Panc1 (cell line): Measurements from ENCODE around the gene GLIS2. TPM values are rescaled to one million over a fixed set of nuclear protein-coding genes. Genes with fewer than 3 reads are reported as not detected.
"Not testable (repeated sequence)": the region's sequence is repeated elsewhere in the genome, so short reads cannot be mapped to it uniquely, and the experiment has no call there.

ENCODE experiments used
- ATAC-seq: fragments of 200-7000 bp; cut with Tn5 transposase; 2 replicates; pipeline ENCODE4 v1.9.1; 2020; ENCODE audit warnings: mild to moderate bottlenecking, moderate library complexity
- BruUV-seq: library from RNA; stranded (reverse); fragments of 400-500 nt; replicated peaks from 2 replicates; lab custom pipeline; 2021; lab: Mats Ljungman, UMichigan
- CTCF ChIA-PET: fragments of 300-600 bp; sonication (Branson Sonifier 250); formaldehyde crosslinking; loops from one replicate; lab custom pipeline; 2022; ENCODE audit warnings: antibody characterized with exemption; lab: Charles Lee
- POLR2A ChIA-PET: fragments of 300-600 bp; sonication (Branson Sonifier 250); formaldehyde crosslinking; loops from one replicate; lab custom pipeline; 2022; ENCODE audit warnings: antibody characterized with exemption; lab: Charles Lee
- DNase-seq: peaks from one replicate; pipeline ENCODE4 v3.0.0-alpha.2; 2010; ENCODE audit warnings: low read depth, low spot score
- H3K27ac ChIP-seq: 2 replicates; pipeline ENCODE4 v1.5.1; 2011; ENCODE audit warnings: mild to moderate bottlenecking, low read length, inconsistent platforms
- H3K27me3 ChIP-seq: fragments of 200-500 bp; sonication (Bioruptor generic); 2 replicates; pipeline ENCODE4 v1.6.0; 2014; ENCODE audit warnings: low read length, inconsistent platforms; ENCODE audit not compliant: control insufficient read depth, insufficient read depth
- H3K36me3 ChIP-seq: fragments of 200-500 bp; sonication (Bioruptor generic); 2 replicates; pipeline ENCODE4 v1.5.1; 2014; ENCODE audit warnings: inconsistent platforms, mild to moderate bottlenecking, low read length, moderate library complexity; ENCODE audit not compliant: control insufficient read depth, insufficient read depth
- H3K4me1 ChIP-seq: 2 replicates; pipeline ENCODE4 v1.5.1; 2011; ENCODE audit warnings: inconsistent platforms, mild to moderate bottlenecking, low read length, moderate library complexity; ENCODE audit not compliant: control insufficient read depth, insufficient read depth
- H3K4me3 ChIP-seq, 2 experiments: 2 replicates each; pipeline ENCODE4 v1.5.1; 2011 to 2012; ENCODE audit warnings: low read depth in 2 of 2, low read length in 2 of 2, mild to moderate bottlenecking in 2 of 2, inconsistent platforms in 1 of 2, moderate library complexity in 1 of 2
- H3K9me3 ChIP-seq: fragments of 200-500 bp; sonication (Bioruptor generic); 2 replicates; pipeline ENCODE4 v1.5.1; 2014; ENCODE audit warnings: low read depth, mild to moderate bottlenecking, inconsistent platforms, low read length, moderate library complexity; ENCODE audit not compliant: control insufficient read depth, insufficient read depth
- CTCF ChIP-seq: fragments of 450-650 bp; IDR thresholded peaks from 2 replicates; pipeline ENCODE4 v1.5.1; 2017; ENCODE audit warnings: mild to moderate bottlenecking
- POLR2AphosphoS5 ChIP-seq: IDR thresholded peaks from 2 replicates; pipeline ENCODE4 v1.6.1; 2012; ENCODE audit warnings: mild to moderate bottlenecking, low read depth, low read length, moderate library complexity
- REST ChIP-seq, 2 experiments: IDR thresholded peaks; 2 replicates each; pipeline ENCODE4 v1.6.1; 2011 to 2012; ENCODE audit warnings: low read depth in 2 of 2, control low read depth in 1 of 2, low read length in 1 of 2, mild to moderate bottlenecking in 1 of 2, moderate library complexity in 1 of 2; ENCODE audit not compliant: insufficient read depth in 1 of 2
- SIN3A ChIP-seq: IDR thresholded peaks from 2 replicates; pipeline ENCODE4 v1.6.1; 2012; ENCODE audit warnings: low read depth, mild to moderate bottlenecking, low read length, moderate library complexity, borderline replicate concordance; ENCODE audit not compliant: insufficient read depth
- TCF7L2 ChIP-seq: IDR thresholded peaks from 2 replicates; pipeline ENCODE4 v1.6.1; 2011; ENCODE audit warnings: mild to moderate bottlenecking, low read depth, low read length, inconsistent platforms
- in situ Hi-C: cut with HindIII; loops from 2 replicates; pipeline ENCODE4 v1.10.0; 2016; ENCODE audit warnings: low sequenced_read_pairs, low pct_unique_long_range_greater_than_20kb
- intact Hi-C: fragments of 100-400 bp; cut with micrococcal nuclease; formaldehyde crosslinking; loops from one replicate; pipeline ENCODE4 v1.10.0; 2022; ENCODE audit not compliant: unreplicated experiment
- total RNA-seq: library from RNA; stranded (reverse); gene quantifications from one replicate; pipeline ENCODE4 v1.2.1, GENCODE V29; 2021; ENCODE audit not compliant: unreplicated experiment

Gene GLIS2
- total RNA-seq, 1 experiment from 2014 or later = 87.3 TPM

- no peaks in the 10 kb centered on the region for H3K27me3 ChIP-seq
- peaks cover 2% of the 10 kb centered on the region; the same call in 1 of the 2 replicates for H3K36me3 ChIP-seq
- ChIA-PET POLR2A (no interaction called here), CTCF (interaction anchor here (0.6 to 1.0 kb wide), 3 partner anchors 33 to 235 kb away, joined by 3 to 9 read pairs (median 9); no protein-coding TSS in a partner anchor)
- ATAC-seq = no peak
- TF ChIP-seq SIN3A (no peak), POLR2AphosphoS5 (no peak), REST (IDR thresholded peaks at IDR 0.05; ENCODE audit: insufficient read depth in 1 of 2, low read depth in 2 of 2, low read length in 1 of 2) (no peak), CTCF (no peak), TCF7L2 (no peak)
- H3K27ac ChIP-seq = no peak overlapping the region
- no TSS peak for BruUV-seq
- no peak overlapping the region for H3K4me3 ChIP-seq
- peaks cover 40% of the 10 kb centered on the region for H3K4me1 ChIP-seq
- in situ Hi-C loops (no loop called here), intact Hi-C loops (no loop called here)
- DNase-seq = no peak
- H3K9me3 ChIP-seq = no peaks in the 10 kb centered on the region
Measured at GRCh38 chr16:4332623-4333307, 16.9 kb downstream of the GLIS2 start.

- DNase-seq (no peak), ATAC-seq (no peak)
- H3K9me3 ChIP-seq = no peaks in the 10 kb centered on the region
- TF ChIP-seq TCF7L2 (no peak), REST (IDR thresholded peaks at IDR 0.05; ENCODE audit: insufficient read depth in 1 of 2, low read depth in 2 of 2, low read length in 1 of 2) (no peak), POLR2AphosphoS5 (no peak), CTCF (no peak), SIN3A (no peak)
- ChIA-PET CTCF (interaction anchor here (0.6 kb wide), 1 partner anchor 236 kb away, joined by 9 read pairs; no protein-coding TSS in a partner anchor), POLR2A (no interaction called here)
- H3K27me3 ChIP-seq = no peaks in the 10 kb centered on the region
- peaks cover 40% of the 10 kb centered on the region for H3K4me1 ChIP-seq
- BruUV-seq = no TSS peak
- H3K27ac ChIP-seq = no peak overlapping the region
- in situ Hi-C loops = no loop called here
- intact Hi-C loops = no loop called here
- peaks cover 2% of the 10 kb centered on the region; the same call in 1 of the 2 replicates for H3K36me3 ChIP-seq
- H3K4me3 ChIP-seq = no peak overlapping the region
Measured at GRCh38 chr16:4333308-4333638, 17.4 kb downstream of the GLIS2 start.

GRCh38 chr16:4333714-4334113, 17.8 kb downstream of the GLIS2 start:
- H3K27me3 ChIP-seq, ATAC-seq, in situ Hi-C loops, BruUV-seq, H3K36me3 ChIP-seq, intact Hi-C loops, H3K9me3 ChIP-seq, DNase-seq, H3K4me3 ChIP-seq, POLR2A ChIA-PET, H3K27ac ChIP-seq: not testable (repeated sequence)
- H3K4me1 ChIP-seq = peaks cover 40% of the 10 kb centered on the region
- CTCF ChIA-PET = interaction anchor here (0.7 kb wide), 1 partner anchor 42 kb away, joined by 3 read pairs; no protein-coding TSS in a partner anchor
